Measurements from ENCODE around the gene CCN2.

Gene CCN2

DNA sequence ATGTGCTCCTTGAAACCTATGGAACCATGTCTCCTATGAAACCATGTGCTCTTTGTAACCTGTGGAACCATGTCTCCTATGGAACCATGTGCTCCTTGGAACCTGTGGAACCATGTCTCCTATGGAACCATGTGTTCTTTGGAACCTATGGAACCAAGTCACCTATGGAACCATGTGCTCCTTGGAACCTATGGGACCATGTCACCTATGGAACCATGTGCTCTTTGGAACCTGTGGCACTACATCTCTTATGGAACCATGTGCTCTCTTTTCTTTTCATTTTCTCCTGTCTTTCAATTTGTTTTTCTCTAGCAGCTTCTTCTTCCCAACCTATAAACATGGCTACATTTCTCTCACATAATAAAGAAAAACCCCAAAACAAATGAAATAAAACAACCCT, 11.9 kb upstream of the CCN2 start:
- no peak for FAIRE-seq

DNA sequence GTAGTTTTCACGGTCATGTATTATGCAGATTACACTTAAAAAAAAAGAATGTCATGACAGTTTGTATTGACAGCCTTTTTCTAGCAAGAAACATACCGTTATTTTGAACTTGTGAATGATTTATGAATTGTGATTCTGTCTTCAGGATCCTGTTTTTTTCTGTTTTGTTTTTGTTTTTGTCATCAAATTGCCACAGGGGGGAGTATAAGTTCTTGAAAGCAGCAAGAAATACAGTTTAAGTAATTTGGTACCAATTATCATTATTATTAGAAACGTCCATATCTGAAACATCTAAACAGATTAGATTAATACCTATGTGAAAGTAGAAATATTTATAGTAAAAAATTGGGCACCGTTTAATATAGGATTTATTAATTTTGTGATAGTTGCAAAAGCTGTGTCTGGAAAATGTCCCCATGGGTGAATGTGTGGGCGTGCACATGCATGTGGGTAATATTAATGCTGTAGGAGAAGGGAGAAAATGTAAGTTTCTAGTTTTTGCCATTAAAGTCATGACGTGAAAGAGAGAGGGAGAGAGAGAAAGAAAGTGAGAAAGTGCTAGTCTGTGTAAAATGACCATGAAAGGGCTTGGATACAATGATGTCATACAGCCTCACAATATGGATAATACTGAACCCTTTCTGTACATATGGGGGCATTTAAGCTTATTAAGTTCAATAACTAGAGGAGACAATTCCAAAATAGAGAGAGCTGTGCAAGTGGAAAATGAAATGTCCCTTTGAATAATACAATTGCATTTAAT, 9.4 kb upstream of the CCN2 start:
- FAIRE-seq, result no peak

DNA sequence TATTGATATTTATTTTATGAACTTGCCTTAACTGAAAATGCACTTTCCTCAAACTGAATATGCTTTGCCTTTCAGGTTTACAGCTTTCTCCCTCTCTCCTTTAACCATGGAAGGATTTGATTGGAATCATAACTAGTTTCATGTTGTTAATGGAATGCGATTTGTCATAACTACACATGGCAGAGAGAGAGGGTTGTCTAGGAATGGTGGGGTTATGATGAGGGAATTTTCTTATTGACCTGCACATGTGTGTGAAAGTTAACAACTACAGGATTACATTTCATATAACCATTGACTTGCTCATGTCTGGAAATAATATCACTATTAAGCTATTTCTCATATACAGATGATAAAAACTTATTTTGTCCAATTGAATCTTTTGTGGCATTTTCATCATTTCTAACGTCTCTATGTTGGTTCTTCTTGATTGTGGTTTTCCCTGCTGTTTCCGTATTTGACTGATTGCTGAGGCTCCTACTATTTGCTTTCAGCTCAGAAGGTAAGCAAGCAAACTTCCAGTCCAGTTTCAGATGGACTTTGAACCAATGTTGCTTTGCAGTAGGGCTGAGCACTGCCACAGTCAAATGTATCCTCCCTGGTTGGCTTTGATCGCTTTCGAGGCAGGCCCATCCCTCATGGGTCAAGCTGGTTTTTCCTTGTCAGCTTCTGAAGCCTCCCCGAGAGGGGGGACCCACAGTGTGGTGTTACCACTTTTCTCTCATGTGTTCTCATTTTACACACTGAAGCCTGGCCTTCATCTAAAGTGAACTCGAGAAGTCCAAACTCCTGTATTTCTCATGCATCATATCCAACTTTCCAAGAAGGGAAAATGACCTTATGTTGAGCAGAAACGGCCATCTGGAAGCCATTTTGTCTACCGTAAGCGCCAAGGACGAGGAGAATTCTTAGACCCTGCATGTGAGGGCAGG, 7.6 kb upstream of the CCN2 start:
- FAIRE-seq, result no peak

DNA sequence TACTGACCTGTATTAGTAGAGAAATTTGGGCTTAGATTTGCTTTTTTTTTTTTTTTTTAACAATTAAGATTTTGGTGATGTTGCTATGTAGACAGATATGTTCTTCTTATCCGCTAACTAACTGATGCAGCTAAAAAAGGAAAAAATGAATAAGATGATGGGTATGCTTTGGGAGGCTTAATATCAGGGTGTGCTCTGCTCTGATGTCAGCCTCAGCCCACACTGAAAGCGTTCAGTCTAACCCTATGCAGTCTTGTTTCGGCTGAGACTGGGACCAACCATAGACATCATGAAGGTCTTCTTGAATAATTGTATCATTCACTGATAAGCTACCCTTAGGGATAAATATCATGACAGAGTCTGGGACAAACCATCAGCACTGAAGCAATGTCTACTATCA, 6.9 kb upstream of the CCN2 start:
- FAIRE-seq, result no peak

DNA sequence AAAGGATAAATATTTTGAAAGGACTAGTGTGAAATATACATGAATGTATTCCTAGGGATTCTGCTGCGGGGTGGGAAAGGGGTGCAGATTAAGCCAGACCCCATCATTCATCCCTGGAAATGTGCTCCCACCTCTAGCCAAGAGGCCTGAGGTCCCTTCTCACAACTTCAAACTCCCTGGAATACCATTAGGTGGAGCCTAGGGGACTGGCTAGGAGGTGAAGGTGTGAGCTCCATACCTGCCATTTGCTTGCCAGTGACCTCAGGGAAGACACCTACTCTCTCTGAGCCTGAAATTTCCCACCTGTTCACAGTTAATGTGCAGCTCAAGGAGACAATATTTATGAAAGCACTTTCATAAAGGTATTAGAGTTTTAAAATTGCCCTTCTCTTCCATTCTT, 4.7 kb upstream of the CCN2 start:
- FAIRE-seq, result no peak

DNA sequence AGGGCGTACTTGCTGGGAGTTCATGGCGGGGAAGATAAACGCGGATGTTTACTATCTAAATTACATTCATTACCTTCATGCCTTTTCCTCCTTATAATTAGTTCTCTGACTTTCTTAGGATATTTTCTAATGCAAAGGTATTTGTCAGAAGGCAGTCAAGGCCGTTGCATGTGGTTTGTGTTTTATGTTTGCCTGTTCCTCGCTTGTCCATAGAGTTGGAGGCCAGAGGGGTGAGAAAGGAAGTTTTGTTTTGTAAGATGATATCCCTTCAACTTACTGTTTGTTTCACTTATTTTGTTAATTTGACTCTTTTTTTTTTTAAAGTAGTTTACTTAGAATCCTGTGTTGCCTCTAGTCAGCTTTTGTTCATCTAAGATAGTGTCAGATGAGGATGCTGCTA, 4.0 kb upstream of the CCN2 start:
- no peak for FAIRE-seq

DNA sequence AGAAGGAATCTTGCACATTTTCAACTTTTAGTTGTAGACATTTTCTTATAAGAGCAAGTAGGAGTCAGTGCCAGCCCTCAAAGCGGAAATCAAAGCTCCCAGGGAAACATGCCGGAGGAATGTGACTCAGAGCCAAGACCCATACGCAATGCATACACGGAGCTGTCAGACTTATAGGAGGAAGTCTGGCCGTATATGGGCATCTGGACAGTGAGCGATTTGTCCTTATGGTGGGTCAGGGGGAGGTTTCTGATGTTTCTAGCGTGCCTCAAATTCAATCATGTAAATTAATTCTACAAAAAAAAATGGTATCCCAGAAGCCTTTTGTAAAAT, 3.6 kb upstream of the CCN2 start:
- FAIRE-seq, result no peak

DNA sequence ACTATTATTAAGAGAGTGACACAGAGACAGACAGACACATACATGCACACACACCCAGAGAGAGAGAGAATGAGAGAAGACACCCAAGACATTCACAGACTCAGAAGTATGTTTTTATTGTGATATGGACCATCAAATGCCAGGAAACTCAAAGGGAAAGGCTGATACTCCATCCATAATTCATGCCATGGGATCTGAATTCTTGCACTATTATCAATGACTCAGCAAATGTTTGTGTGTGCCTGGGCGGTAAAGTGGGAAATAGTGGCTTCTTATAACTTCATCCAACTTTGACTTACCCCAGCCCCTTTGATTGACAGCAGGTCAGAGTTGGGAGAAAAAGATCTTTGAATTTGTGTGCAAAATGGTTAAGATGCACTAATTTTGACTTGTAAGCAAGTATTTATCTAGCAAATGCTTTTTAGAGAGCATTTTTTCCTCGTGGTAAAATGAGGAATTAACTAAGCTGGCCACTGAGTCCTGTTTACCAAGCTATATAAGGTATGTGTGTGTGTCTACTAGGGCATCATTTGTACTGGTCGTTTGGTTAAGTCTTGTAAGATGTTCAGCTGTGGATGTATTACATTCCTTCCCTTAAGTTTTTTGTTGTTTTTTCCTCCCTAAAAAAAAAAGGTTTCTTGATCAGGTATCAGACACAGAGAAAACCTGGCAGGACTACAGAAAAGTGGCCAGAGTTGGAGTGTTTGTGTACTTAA, 3.0 kb upstream of the CCN2 start:
- no peak for FAIRE-seq

DNA sequence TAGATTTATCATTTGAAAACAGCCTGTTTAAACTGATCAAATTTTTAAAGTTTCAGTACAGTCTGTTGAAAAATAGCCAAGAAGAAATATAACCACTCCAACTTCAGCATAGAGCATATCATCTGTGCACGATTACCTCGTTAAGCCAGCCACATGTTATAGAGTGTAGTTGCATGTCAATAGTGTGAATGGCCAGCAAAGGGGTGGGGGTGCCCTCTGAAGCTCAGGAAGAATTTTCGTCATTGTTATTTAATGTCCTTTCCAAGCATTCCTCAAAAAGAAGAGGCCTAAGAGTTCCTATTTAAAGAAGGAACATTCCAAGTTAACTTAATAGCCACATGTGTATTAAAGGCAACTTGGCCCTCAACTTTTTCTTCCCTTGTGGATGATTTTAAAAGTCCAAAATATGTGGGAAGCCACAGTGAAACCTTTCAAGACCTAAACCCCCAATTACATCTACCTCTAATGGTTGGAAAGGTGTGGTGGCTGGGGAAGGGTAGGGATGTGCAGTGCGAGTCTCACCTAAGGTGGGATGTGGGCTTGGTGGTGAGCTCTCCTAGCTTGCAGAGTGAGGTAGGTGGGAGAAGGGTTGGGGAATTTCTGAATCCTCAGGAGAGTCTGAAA, 1.8 kb upstream of the CCN2 start:
- FAIRE-seq, result no peak

DNA sequence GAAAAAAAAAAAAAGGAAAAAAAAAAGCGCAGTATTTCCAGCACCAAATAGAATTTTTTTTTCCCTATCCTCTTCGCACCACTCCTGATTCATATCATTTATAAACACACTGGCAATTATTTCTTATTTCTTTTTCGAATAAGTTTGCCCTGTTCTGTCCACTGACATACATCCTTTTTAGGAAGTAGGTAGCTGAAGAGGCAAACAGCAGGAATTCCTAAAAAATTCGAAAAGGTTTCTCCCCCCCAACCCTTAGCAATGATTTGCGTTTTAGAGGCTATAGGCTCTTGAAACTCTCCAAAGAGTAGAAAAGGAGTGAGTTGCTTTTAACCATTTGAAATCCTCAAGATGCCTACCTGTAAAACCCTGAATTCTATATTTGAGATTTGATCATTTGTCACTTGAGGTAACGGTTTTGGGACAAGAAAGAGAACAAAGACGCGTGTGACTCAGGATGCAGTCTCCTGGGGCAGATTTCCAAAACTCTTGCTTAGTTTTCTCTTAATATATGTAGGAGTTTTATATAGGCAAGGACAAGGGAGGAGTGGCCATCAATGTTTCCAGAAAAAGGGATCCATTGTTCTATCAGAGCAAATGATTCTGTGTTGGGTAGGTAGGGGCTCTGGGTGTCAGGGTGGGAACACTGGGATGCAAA, 531 bp upstream of the CCN2 start:
- no peak for FAIRE-seq

DNA sequence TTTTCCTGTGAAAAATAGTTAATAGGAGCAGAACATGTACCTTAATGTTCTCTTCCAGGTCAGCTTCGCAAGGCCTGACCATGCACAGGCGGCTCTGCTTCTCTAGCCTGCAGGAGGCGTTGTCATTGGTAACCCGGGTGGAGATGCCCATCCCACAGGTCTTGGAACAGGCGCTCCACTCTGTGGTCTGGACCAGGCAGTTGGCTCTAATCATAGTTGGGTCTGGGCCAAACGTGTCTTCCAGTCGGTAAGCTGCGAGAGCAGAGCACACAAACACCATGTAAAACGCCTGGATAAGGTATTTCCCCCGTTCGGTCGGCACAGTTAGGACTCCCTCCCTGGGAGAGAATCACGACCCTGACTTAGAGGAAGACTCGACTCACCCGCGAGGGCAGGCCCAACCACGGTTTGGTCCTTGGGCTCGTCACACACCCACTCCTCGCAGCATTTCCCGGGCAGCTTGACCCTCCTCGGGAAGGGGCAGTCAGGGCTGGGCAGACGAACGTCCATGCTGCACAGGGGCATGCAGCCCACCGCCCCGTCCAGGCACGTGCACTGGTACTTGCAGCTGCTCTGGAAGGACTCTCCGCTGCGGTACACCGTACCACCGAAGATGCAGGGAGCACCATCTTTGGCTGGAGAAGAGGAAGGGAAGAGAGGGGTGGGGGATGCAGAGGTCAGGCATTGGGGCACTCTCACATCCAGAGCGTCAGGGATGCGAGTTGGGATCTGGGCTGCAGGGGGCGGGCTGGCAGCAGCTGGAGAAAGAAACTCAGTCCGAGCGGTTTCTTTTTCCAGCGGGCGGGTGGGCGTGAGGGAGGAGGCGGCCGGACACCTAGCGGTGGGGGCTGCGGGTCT, 1.0 kb downstream of the CCN2 start:
- no peak for FAIRE-seq

DNA sequence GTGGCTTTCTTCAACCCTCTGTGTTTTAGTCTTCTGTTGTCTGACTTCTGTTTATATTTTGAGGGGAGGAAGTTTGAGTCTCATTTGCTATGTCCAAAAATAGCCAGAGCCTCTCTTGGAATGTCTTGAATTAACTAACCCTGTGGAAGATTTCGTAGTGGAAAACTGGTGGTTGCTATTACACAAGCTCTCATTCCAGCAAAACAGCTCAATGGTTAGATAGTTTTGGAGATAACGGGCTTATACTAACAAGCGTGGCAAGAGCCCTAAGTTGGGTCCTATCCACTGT, 1.6 kb downstream of the CCN2 start:
- FAIRE-seq, result no peak

DNA sequence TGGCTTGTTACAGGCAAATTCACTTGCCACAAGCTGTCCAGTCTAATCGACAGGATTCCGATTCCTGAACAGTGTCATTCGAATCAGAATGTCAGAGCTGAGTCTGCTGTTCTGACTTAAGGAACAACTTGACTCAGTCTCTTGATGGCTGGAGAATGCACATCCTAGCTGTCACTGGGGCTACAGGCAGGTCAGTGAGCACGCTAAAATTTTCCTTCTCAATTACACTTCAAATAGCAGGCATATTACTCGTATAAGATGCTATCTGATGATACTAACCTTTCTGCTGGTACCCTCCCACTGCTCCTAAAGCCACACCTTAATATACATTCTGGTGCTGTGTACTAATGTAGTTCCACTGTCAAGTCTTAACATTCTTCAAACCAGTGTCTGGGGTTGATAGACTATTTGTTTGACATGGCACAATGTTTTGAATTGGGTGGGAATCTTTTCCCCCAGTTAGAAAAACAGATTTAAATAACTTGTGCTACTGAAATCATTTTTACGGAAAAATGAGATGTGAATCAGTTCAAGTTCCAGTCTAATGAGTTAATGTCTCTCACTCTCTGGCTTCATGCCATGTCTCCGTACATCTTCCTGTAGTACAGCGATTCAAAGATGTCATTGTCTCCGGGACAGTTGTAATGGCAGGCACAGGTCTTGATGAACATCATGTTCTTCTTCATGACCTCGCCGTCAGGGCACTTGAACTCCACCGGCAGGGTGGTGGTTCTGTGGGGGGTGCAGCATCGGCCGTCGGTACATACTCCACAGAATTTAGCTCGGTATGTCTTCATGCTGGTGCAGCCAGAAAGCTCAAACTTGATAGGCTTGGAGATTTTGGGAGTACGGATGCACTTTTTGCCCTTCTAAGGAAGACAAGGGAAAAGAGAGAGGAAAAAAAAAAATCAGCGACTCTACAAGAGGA, 2.2 kb downstream of the CCN2 start:
- no peak for FAIRE-seq

DNA sequence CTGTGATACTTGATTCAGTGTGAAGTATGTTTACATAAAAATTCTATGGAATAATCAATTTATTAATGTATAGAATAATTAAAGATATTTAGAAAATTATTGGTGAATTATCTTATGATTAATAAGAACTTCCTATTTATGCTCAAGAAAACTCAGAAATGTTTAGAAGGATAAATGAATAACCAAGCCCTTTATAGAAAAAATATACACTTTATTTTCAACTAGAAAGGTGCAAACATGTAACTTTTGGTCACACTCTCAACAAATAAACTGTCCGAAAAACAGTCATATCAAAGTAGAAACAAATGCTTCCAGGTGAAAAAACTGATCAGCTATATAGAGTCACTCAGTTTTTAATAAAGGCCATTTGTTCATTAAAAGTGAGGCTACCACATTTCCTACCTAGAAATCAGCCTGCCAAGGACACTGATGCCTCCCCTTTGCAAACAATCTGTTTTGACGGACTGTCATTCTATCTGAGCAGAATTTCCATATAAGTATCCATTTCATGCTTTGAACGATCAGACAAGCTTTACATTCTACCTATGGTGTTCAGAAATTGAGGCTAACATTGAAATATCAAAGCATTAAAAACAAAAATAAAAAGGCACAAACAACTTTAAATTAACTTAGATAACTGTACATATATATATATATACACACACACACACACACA, 3.0 kb downstream of the CCN2 start:
- no peak for FAIRE-seq

DNA sequence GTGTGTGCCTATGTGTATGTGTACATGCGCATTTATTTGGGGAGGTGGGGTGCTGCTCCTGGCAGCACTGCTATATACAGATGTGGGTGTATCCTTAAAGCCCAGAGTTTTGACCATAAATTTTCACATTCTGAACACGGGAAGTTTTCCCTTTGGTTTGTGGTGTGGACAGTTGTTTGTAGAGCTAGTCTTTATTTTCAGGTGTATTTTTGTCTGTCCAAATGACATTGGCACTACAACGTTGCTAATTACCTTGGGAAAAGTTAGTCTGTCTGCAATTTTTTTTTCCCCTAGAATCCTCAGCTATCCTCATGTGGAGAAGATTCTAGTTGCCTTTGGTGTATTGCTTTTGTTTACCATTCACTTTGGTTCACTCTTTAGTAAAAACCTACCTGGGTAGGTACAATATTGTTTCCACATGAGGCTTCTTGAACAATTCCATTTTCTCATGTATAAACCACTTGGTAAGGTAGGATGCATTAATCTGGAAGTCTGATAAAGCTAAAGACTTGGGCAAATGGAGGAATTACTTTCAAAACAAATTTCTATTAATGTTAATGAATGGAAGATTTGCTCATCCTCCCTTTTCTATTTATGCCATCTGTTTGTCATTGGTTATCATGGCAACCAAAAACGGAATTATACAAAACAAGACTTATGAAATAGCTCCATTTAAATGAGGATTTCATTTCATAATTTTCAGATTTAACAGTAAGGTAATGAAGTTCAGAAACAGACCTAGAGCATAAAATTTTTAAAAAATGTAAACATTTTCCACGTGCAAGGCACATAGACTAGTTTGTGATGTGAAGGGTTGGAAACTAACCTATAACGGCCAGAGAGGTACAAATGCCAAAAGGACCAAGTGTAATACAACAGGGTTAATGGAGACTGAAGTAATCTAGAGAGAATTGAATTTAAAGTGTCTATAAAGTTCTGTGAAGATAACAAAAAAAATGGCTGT, 3.9 kb downstream of the CCN2 start:
- FAIRE-seq, result no peak

DNA sequence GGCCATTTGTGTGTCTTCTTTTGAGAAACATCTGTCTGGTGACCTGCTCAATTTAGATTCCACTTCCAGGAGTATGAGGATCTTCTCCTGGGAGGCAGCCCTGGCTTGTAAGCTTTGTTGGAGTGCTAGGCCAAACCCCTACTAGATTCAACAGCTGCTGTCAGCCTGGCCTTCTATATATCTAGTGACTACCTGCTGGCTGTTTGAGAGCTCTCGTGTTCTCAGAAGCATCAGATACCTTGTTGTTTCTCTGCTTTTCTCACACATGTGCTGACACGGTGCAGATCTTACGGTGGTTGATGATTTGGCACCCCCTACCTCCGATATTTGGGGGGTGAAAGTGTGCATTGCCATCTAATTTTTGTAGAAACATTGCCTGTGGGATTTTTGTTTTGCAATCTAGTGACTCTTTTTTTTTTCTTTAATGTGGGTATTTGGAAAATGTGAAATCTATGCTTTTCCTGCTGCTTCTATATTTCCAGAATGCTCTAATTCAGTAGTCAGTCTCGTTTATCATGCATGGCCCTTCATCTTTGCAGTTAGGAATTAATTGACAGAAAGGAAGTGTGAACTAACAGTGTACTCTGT, 4.7 kb downstream of the CCN2 start:
- no peak for FAIRE-seq

DNA sequence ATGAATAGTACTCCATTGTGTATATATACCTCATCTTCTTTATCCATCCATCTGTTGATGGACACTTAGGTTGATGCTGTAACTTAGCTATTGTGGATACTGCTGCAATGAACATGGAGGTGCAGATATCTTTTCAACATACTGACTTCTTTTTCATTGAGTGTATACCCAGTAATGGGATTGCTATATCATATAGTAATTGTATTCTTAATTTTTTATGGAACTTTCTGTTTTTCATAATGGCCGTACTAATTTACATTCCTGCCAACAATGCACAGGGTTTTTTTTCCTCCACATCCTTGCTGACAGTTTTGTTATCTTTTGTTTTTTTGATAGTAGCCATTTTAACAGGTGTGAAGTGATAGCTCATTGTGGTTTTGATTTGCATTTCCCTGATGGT, 5.2 kb downstream of the CCN2 start:
- FAIRE-seq, result no peak
